Pulmonary artery endothelial cell (primary cell): ENCODE results near the gene ERBB2. TPM values are rescaled to one million over a fixed set of nuclear protein-coding genes. Genes with fewer than 3 reads are reported as not detected.
"Not testable (repeated sequence)": the region's sequence is repeated elsewhere in the genome, so short reads cannot be mapped to it uniquely, and the experiment has no call there.

Experiments used
- DNase-seq: peaks from one replicate; pipeline ENCODE4 v3.0.0-alpha.2; 2011; ENCODE audit warnings: low read depth, low spot score
- total RNA-seq: library from RNA; depleted of rRNA; stranded (reverse); fragments of >200 nt; gene quantifications from 2 replicates; pipeline ENCODE4 v1.2.3, GENCODE V29; 2014

The ERBB2 gene
- total RNA-seq, 1 donor from 2014 or later = 17.9 TPM

DNA sequence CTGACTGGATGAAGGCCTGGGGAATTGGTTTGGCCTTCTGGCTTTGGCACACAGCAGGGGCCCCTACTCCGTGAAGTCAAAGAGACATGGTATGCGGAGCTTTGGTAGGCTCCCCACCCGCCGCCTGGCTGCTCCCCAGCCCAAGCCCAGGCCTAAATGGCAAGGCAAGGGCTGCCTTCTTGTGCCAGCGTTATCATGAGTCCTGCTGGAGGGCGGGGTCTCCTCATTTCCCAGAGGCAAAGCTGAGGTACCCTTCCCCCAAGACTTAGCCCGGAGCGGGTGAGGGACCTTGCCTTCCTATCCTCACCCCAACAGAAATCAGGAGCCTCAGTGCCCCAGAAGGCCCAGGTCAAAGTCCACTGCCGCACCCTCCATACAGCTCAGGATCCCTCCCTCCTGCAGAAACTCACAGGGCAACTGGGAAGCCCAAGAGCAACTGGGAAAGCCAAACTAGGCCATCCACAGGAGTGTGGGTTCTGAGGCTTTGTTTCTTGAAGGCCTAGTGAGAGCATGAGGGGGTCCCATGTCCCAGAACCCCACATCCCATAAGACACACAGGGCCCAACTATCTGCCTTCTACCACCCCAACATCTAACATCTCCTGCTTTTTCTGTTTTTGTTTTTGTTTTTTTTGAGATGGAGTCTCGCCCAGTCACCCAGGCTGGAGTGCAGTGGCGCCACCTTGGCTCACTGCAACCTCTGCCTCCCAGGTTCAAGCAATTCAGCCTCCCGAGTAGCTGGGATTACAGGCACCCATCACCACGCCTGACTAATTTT is 21.3 kb upstream of the ERBB2 start:
- no peak for DNase-seq

DNA sequence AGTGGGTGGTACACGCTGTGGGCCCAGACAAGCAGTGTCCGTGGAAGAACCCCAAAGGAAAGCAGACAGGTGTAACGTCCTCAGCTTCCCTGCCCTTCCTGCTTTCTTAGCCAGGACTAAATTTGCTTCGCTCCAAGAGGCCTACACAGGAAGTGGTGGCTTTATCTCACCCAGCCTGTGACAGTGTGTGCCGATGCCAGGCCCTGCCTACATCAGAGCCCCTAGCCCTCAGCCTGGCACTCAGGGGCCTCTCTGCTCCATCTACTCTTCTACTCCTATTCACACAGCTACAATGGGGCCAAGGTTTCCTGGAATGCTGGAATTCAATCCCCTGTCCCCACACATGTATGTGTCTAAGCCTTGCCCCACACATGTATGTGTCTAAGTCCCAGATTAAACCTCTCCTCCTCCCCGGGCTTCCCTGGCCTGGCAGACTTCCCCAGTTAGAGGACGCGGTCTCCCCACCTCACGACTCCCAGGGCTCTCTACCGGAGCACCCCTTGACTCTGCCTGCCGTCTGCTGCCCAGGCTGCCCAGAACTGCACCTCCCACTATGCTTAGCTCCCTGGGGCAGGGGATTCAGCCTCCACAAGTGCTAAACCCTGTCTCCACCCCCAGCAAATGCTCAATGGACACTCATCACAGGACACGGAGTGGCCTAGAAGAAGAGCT is 20.2 kb upstream of the ERBB2 start:
- no peak for DNase-seq

DNA sequence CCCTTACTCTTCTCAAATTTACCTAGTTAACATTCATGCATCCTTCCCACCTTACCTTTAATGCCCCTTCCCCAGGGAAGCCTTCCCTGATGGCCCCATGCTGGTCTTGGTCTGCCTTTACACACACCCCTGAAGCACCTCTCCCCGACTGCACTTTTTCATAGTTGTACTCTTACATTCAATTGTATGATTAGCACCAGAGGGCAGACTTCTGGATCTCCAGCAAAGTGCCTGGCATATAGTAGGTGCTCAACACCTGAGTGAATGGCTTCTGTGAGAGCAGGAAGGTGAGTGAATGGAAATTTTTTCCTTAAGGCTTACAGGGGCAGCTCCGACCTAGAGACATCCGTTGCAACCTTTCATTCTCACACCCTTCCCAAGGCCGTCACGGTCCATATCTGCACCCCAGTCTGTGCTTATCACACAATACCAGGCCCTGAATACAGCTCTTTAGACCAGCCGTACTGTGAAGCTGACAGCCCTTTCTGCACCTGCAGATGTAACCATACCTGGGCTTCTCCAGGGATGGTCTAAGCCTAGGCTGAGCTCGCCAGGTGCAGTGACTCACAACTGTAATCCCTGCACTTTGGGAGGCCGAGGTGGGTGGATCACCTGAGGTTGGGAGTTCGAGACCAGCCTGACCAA is 16.4 kb upstream of the ERBB2 start:
- DNase-seq = no peak

GRCh38 chr17:39684369-39685192 is 15.3 kb upstream of the ERBB2 start:
- DNase-seq = no peak

- DNase-seq = no peak
Observed at GRCh38 chr17:39687101-39687545, 12.7 kb upstream of the ERBB2 start.

GRCh38 chr17:39687546-39688474 is 12.1 kb upstream of the ERBB2 start, which contains the start of gene PGAP3:
TSS of gene PGAP3 (minus strand) at chr17:39688057. CDS start at chr17:39688014, 43 bp downstream.
- peak; percentile 81 for DNase-seq

GRCh38 chr17:39688475-39688835 is 11.4 kb upstream of the ERBB2 start:
- no peak for DNase-seq

DNA sequence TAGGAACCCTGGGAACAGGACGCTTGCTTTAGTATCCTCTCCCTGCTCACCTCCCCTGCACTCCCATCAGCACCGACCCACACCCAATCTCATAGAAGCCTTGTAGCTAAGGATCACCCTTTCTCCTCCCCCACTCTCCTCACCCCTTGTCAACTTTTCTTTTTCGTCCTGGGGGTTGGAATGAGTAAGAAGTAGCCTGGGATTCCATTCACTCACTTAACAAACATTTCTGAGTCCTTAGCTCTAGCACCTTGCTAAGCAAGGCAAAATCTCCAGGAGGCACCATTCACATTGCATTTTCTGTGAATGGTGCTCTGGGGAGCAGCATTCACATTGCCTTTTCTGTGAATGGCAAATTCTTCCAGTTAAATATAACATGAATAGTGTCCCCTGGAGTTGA is 10.9 kb upstream of the ERBB2 start:
- no peak for DNase-seq

- DNase-seq = no peak
Observed at GRCh38 chr17:39694593-39694992, 5.3 kb upstream of the ERBB2 start.

DNA sequence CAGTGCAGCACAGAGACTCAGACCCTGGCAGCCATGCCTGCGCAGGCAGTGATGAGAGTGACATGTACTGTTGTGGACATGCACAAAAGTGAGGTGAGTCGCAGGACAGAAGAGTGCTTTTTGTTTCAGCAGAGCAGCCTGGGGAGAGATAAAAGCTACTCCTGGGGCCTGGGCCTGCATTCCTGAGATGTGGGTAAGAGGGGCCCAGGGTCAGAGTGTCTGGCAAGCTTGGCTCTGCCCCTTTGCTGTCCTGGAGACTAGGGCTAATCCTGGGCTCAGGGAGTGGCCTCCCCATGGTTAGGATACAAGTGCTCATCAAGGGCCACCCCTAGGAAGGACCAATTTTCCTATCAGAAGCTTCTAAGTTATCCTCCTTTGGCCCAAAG is 4.8 kb upstream of the ERBB2 start:
- no peak for DNase-seq

- DNase-seq = no peak
Observed at GRCh38 chr17:39696731-39697130, 3.1 kb upstream of the ERBB2 start.

- DNase-seq = no peak
Observed at GRCh38 chr17:39697961-39698360, 1.9 kb upstream of the ERBB2 start.

DNA sequence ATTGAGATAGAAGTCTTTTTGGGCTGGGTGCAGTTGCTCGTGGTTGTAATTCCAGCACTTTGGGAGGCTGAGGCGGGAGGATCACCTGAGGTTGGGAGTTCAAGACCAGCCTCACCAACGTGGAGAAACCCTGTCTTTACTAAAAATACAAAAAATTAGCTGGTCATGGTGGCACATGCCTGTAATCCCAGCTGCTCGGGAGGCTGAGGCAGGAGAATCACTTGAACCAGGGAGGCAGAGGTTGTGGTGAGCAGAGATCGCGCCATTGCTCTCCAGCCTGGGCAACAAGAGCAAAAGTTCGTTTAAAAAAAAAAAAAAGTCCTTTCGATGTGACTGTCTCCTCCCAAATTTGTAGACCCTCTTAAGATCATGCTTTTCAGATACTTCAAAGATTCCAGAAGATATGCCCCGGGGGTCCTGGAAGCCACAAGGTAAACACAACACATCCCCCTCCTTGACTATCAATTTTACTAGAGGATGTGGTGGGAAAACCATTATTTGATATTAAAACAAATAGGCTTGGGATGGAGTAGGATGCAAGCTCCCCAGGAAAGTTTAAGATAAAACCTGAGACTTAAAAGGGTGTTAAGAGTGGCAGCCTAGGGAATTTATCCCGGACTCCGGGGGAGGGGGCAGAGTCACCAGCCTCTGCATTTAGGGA is 577 bp upstream of the ERBB2 start:
- not testable (repeated sequence) for DNase-seq

DNA sequence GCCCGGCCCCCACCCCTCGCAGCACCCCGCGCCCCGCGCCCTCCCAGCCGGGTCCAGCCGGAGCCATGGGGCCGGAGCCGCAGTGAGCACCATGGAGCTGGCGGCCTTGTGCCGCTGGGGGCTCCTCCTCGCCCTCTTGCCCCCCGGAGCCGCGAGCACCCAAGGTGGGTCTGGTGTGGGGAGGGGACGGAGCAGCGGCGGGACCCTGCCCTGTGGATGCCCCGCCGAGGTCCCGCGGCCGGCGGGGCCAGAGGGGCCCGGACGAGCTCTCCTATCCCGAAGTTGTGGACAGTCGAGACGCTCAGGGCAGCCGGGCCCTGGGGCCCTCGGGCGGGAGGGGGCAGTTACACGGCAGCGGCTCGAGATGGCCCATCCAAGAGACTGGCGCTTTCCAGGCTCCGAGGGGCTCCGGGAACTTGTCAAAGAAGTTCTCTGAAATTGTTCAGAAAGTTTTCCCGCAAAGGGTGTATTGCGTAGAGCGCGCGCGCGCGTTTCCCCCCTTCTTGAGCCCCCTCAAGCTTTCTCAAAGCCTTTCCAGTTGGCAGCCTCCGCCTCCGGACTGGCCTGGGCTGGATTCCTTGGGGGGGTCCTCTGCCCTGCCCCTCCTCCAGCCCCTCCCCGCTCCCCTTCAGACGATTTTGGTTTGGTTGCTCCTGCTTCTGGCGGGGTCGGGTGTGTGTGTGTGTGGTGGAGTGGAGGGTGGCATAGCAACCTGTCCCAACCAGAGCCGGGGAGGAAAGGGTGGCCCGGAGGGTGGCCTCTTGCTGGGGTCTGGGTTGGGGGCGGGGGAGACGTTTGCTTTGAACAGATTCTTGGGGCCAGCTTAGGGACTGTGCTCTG is 504 bp downstream of the ERBB2 start:
- DNase-seq = no peak

DNA sequence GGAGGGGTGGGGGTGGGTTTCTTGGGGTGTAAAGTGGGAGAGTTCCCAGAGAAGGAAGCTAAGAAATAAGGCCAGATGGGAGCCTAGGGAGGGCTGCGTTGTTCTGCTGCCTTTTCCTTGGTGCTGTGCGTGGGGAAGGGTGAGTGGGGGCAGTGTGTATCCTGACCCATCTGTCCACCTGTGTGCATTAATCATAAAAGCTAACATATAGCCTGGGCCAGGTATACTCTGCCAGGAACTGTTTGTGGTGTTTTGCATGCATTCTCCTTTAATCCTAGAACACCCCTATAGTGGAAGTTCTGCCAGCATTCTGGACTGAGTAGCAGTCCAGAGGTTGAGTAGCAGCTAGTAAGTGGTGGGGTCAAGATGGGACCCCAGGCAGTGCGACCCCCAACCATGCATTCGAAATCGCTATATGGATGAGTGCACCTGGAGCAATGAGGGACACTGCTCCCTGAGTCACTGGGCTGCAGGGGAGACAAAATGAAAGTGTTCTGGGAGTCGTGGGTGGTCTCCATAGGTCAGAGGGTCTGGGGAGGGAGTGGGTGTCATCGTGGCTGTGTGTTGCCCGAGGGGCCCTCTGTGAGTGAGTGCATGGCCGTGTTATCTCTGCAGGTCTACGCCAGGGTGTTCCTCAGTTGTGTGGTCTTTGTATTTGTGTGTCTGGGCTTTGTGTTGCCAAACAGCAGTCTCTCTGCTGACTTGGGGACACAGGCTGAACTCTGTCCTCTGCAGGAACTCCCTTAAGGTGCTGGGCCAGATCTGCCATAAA is 1.3 kb downstream of the ERBB2 start:
- DNase-seq = no peak

GRCh38 chr17:39701784-39702422 is 2.0 kb downstream of the ERBB2 start:
- DNase-seq = no peak
